Nephron progenitor cell (in vitro differentiated cells): Measurements from ENCODE around the gene PDCD1LG2.

ENCODE experiments used
- DNase-seq: peaks from one replicate; pipeline ENCODE4 v3.0.0; 2021
- H3K27ac Mint-ChIP-seq: 2 replicates; pipeline ENCODE4 v1.8.0; 2021; ENCODE audit warnings: mild to moderate bottlenecking, moderate library complexity, mixed read lengths
- H3K27me3 Mint-ChIP-seq: 2 replicates; pipeline ENCODE4 v1.8.0; 2021; ENCODE audit warnings: mild to moderate bottlenecking, low read depth, mixed read lengths; ENCODE audit not compliant: poor library complexity
- H3K36me3 Mint-ChIP-seq: 2 replicates; pipeline ENCODE4 v1.8.0; 2021; ENCODE audit warnings: low read depth, mixed read lengths
- H3K4me1 Mint-ChIP-seq: 2 replicates; pipeline ENCODE4 v1.8.0; 2021; ENCODE audit warnings: mixed read lengths
- H3K4me3 Mint-ChIP-seq: 2 replicates; pipeline ENCODE4 v1.8.0; 2021; ENCODE audit warnings: mild to moderate bottlenecking, moderate library complexity, mixed read lengths
- H3K9me3 Mint-ChIP-seq: 2 replicates; pipeline ENCODE4 v1.8.0; 2021; ENCODE audit warnings: mild to moderate bottlenecking, moderate library complexity, mixed read lengths
- CTCF ChIP-seq: fragments of 200-600 bp; sonication (generic); IDR thresholded peaks from 2 replicates; pipeline ENCODE4 v1.5.0; 2021; ENCODE audit warnings: antibody characterized with exemption

Gene PDCD1LG2

GRCh38 chr9:5556101-5556705 is 45.9 kb downstream of the PDCD1LG2 start:
- H3K27me3 Mint-ChIP-seq = no peaks in the 10 kb centered on the region
- H3K9me3 Mint-ChIP-seq = no peaks in the 10 kb centered on the region
- no peak overlapping the region for H3K4me3 Mint-ChIP-seq
- no peak overlapping the region for H3K27ac Mint-ChIP-seq
- DNase-seq = no peak
- H3K36me3 Mint-ChIP-seq = no peaks in the 10 kb centered on the region
- no peak for TF ChIP-seq CTCF
- peaks cover 8% of the 10 kb centered on the region for H3K4me1 Mint-ChIP-seq

- Mint-ChIP-seq H3K27me3 (no peaks in the 10 kb centered on the region), H3K9me3 (peaks cover 3% of the 10 kb centered on the region), H3K36me3 (no peaks in the 10 kb centered on the region), H3K4me3 (no peak overlapping the region), H3K27ac (peak overlapping the region; percentile 38), H3K4me1 (no peaks in the 10 kb centered on the region)
- no peak for TF ChIP-seq CTCF
- no peak for DNase-seq
Measured at GRCh38 chr9:5557606-5558587, 47.6 kb downstream of the PDCD1LG2 start.

GRCh38 chr9:5559659-5560058 is 49.3 kb downstream of the PDCD1LG2 start:
- peaks cover 3% of the 10 kb centered on the region for H3K9me3 Mint-ChIP-seq
- no peak for DNase-seq
- no peak overlapping the region for H3K27ac Mint-ChIP-seq
- no peak overlapping the region for H3K4me3 Mint-ChIP-seq
- no peak for TF ChIP-seq CTCF
- H3K36me3 Mint-ChIP-seq = no peaks in the 10 kb centered on the region
- H3K27me3 Mint-ChIP-seq = no peaks in the 10 kb centered on the region
- no peaks in the 10 kb centered on the region for H3K4me1 Mint-ChIP-seq

- H3K36me3 Mint-ChIP-seq = no peaks in the 10 kb centered on the region
- no peaks in the 10 kb centered on the region for H3K27me3 Mint-ChIP-seq
- no peaks in the 10 kb centered on the region for H3K4me1 Mint-ChIP-seq
- H3K4me3 Mint-ChIP-seq = no peak overlapping the region
- peak overlapping the region; percentile 34 for H3K27ac Mint-ChIP-seq
- DNase-seq = no peak
- TF ChIP-seq CTCF = no peak
- H3K9me3 Mint-ChIP-seq = peaks cover 3% of the 10 kb centered on the region
Measured at GRCh38 chr9:5560443-5561100, 50.2 kb downstream of the PDCD1LG2 start.

- H3K27me3 Mint-ChIP-seq = no peaks in the 10 kb centered on the region
- H3K36me3 Mint-ChIP-seq = no peaks in the 10 kb centered on the region
- H3K4me3 Mint-ChIP-seq = no peak overlapping the region
- peaks cover 3% of the 10 kb centered on the region for H3K9me3 Mint-ChIP-seq
- H3K27ac Mint-ChIP-seq = no peak overlapping the region
- no peak for TF ChIP-seq CTCF
- H3K4me1 Mint-ChIP-seq = peaks cover 5% of the 10 kb centered on the region
- DNase-seq = no peak
Measured at GRCh38 chr9:5561828-5562488, 51.6 kb downstream of the PDCD1LG2 start.
